GM12874 (cell line): ENCODE data around the gene ABCA8.
A peak's percentile ranks its signal among the peaks of the same experiment; 100 is the strongest.

Source experiments
- TF ChIP-seq, protein P1 (sequence below): IDR thresholded peaks from 2 replicates; pipeline ENCODE4 v1.5.1; 2011; ENCODE audit warnings: low read depth, mild to moderate bottlenecking, control low read depth, low read length, moderate library complexity; ENCODE audit not compliant: insufficient read depth

ABCA8 gene

DNA sequence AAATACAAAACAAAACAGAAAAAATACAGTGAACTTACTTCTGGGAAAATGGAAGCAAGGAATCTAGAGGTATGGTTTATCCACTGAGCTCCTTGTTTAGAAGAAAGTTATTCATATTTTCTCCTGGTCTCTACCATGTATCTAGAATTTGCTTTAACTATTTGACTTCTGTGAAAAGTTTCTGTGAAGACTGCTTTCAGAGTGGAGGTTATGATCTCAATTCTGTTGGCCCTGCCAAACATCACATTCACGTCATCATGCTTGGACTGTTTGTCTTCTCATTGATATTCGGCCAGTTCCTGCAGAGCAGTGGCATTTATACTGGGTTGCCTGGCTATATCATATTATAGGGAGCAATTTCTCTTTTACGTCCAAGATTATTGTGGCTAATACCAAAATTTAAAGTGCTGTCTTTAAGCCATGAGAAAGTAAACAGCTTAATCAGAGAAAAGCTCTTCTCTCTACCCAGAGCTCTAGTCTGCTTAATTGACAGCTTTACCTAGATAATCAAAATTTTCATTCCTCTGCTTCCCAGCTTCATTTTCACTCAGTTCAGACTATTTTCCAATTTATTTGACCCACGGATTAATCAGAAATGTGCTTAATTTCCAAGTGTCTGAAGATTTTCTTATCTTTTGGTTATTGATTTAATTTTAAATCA, at the start of gene ABCA8:
Gene ABCA8 (minus strand): TSS at position 212 of the 661 bp plus-strand sequence. CDS start 13,358 bp downstream, outside the sequence.
- TF ChIP-seq, protein P1, sequence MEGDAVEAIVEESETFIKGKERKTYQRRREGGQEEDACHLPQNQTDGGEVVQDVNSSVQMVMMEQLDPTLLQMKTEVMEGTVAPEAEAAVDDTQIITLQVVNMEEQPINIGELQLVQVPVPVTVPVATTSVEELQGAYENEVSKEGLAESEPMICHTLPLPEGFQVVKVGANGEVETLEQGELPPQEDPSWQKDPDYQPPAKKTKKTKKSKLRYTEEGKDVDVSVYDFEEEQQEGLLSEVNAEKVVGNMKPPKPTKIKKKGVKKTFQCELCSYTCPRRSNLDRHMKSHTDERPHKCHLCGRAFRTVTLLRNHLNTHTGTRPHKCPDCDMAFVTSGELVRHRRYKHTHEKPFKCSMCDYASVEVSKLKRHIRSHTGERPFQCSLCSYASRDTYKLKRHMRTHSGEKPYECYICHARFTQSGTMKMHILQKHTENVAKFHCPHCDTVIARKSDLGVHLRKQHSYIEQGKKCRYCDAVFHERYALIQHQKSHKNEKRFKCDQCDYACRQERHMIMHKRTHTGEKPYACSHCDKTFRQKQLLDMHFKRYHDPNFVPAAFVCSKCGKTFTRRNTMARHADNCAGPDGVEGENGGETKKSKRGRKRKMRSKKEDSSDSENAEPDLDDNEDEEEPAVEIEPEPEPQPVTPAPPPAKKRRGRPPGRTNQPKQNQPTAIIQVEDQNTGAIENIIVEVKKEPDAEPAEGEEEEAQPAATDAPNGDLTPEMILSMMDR: no peak

GRCh38 chr17:68993112-68993511, 37.9 kb upstream of the ABCA8 start:
- TF ChIP-seq, protein P1: no peak

DNA sequence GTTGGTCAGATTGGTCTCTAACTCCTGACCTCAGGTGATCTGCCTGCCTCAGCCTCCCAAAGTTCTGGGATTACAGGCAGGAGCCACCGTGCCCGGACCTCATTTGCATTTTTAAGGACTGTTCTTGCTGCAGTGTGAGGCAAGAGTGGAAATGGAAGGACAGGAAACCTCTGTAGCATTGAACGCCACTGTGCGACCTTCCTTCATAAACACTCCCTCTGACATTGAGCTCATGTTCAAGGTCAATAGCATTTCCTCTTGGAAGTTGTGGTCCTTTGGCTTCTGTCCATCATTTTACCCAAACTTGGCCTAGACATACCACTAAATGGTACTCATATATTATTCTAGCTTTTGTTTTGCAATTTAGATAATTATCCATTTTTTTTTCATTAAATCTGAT, 32.8 kb upstream of the ABCA8 start:
- TF ChIP-seq, protein P1: no peak

GRCh38 chr17:68981288-68981687, 26.1 kb upstream of the ABCA8 start:
- TF ChIP-seq, protein P1: no peak

GRCh38 chr17:68973098-68973846, 18.1 kb upstream of the ABCA8 start:
- TF ChIP-seq, protein P1: no peak

GRCh38 chr17:68972119-68972704, 17.0 kb upstream of the ABCA8 start:
- TF ChIP-seq, protein P1: 0 out of 2 replicates have a peak, but pooled peaks have one; percentile 33

DNA sequence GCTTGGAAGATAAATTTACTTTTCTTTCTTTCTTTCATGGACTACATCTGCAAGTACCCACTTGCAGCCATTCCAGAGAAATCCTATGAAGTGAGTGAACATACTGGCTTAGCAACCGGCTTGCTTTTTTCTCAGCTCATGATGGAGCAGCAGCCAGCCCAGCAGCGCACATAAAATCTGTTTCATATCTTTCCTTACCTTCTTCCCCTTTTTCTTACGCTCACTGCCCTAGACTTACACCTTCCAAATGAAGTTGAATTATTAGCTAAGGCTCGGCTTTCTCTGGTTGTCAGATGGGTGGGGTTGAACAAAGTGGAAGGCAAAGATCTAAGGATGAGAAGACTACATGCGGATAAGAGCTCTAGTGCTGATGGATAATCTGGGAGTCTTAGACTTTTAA, 13.9 kb upstream of the ABCA8 start:
- TF ChIP-seq, protein P1: no peak
